ENCODE results near the gene PTPRS. TPM values are rescaled to one million over a fixed set of nuclear protein-coding genes. Genes with fewer than 3 reads are reported as not detected.
"Not testable (repeated sequence)": the region's sequence is repeated elsewhere in the genome, so short reads cannot be mapped to it uniquely, and the experiment has no call there.

Gene PTPRS
- total RNA-seq, 1 experiment from 2014 or later, result 15.0 TPM

DNA sequence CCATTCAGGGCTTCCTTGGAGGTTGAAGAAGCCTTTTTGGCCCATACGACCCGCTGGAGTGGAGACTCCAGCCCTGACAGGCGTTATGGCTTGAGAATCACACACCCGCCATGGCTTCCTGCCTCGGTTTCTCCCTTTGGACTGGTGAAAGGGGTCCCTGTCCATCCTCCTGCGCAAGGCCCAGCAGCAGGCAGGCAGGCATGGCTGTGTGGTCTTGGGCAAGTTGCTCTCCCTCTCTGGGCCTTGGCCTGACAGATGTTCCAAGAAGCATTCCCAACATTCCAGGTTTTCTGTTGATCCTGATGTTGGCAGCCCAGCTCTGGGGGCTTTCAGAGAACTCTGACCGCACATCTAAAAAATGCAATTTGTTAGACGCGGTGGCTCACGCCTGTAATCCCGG, 8.1 kb downstream of the PTPRS start:
- Mint-ChIP-seq H3K36me3 (ENCODE audit: insufficient read depth, unreplicated experiment) (no peaks in the 10 kb centered on the region), H3K27me3 (ENCODE audit: insufficient read depth, unreplicated experiment) (peaks cover 34% of the 10 kb centered on the region), H3K27ac (ENCODE audit: low read depth, unreplicated experiment) (no peak overlapping the region), H3K4me1 (ENCODE audit: insufficient read depth, unreplicated experiment) (no peaks in the 10 kb centered on the region), H3K4me3 (ENCODE audit: unreplicated experiment) (no peak overlapping the region), H3K9me3 (ENCODE audit: unreplicated experiment) (no peaks in the 10 kb centered on the region)
- BruUV-seq (replicated peaks), result no TSS peak
- ChIA-PET POLR2A (no interaction called here), CTCF (no interaction called here)
- DNase-seq (ENCODE audit: unreplicated experiment), result no peak
- intact Hi-C loops (cut with micrococcal nuclease), result no loop called here
- TF ChIP-seq, protein P1, sequence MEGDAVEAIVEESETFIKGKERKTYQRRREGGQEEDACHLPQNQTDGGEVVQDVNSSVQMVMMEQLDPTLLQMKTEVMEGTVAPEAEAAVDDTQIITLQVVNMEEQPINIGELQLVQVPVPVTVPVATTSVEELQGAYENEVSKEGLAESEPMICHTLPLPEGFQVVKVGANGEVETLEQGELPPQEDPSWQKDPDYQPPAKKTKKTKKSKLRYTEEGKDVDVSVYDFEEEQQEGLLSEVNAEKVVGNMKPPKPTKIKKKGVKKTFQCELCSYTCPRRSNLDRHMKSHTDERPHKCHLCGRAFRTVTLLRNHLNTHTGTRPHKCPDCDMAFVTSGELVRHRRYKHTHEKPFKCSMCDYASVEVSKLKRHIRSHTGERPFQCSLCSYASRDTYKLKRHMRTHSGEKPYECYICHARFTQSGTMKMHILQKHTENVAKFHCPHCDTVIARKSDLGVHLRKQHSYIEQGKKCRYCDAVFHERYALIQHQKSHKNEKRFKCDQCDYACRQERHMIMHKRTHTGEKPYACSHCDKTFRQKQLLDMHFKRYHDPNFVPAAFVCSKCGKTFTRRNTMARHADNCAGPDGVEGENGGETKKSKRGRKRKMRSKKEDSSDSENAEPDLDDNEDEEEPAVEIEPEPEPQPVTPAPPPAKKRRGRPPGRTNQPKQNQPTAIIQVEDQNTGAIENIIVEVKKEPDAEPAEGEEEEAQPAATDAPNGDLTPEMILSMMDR (IDR thresholded peaks at IDR 0.05; ENCODE audit: unreplicated experiment), result no peak

DNA sequence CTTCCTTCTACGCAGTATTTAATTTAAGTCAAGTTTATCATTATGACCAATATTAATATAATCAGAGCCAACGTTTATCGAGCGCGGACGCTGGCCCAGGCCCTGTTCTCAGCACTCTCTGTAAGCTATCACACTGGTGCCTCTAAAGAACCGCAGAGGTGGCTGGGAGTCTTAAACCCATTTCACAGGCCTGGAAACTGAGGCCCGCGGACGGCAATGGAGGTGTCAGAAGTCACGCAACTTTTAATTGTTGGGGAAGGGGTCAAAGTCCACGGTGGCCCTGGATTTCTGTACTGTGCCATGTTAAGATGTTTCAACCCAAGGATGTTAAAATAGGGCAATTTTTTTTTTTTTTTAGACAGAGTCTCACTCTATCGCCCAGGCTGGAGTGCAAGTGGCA, 8.8 kb downstream of the PTPRS start:
- Mint-ChIP-seq H3K9me3 (ENCODE audit: unreplicated experiment) (no peaks in the 10 kb centered on the region), H3K36me3 (ENCODE audit: insufficient read depth, unreplicated experiment) (no peaks in the 10 kb centered on the region), H3K4me3 (ENCODE audit: unreplicated experiment) (no peak overlapping the region), H3K27me3 (ENCODE audit: insufficient read depth, unreplicated experiment) (peaks cover 34% of the 10 kb centered on the region), H3K4me1 (ENCODE audit: insufficient read depth, unreplicated experiment) (no peaks in the 10 kb centered on the region), H3K27ac (ENCODE audit: low read depth, unreplicated experiment) (no peak overlapping the region)
- TF ChIP-seq, protein P1 (IDR thresholded peaks at IDR 0.05; ENCODE audit: unreplicated experiment), result no peak
- no TSS peak for BruUV-seq (replicated peaks)
- intact Hi-C loops (cut with micrococcal nuclease), result no loop called here
- ChIA-PET CTCF (no interaction called here), POLR2A (no interaction called here)
- DNase-seq (ENCODE audit: unreplicated experiment), result no peak

DNA sequence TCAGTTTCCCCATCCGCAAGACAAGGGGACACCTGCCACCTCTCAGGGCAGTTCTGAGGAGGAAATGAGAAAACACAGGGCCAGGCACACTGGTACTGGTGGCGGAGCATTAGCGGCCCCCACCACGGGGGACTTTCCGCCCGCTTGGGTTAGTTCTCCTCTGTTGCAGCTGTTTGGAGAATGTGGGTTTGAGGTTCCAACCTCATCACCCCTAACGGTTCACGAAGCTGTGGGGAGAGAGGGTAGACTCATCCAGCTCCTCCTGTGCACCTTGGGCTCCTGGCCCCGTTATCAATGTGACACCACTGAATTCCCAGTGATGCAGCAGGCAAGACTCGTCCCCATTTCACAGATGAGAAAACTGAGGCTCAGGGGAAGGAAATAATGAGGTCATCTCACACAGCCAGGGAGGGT, 10.3 kb downstream of the PTPRS start:
- Mint-ChIP-seq H3K27me3 (ENCODE audit: insufficient read depth, unreplicated experiment) (peaks cover 34% of the 10 kb centered on the region), H3K27ac (ENCODE audit: low read depth, unreplicated experiment) (no peak overlapping the region), H3K36me3 (ENCODE audit: insufficient read depth, unreplicated experiment) (no peaks in the 10 kb centered on the region), H3K9me3 (ENCODE audit: unreplicated experiment) (no peaks in the 10 kb centered on the region), H3K4me3 (ENCODE audit: unreplicated experiment) (no peak overlapping the region), H3K4me1 (ENCODE audit: insufficient read depth, unreplicated experiment) (no peaks in the 10 kb centered on the region)
- ChIA-PET POLR2A (no interaction called here), CTCF (no interaction called here)
- no peak for DNase-seq (ENCODE audit: unreplicated experiment)
- BruUV-seq (replicated peaks), result no TSS peak
- TF ChIP-seq, protein P1 (IDR thresholded peaks at IDR 0.05; ENCODE audit: unreplicated experiment), result no peak
- intact Hi-C loops (cut with micrococcal nuclease), result no loop called here

DNA sequence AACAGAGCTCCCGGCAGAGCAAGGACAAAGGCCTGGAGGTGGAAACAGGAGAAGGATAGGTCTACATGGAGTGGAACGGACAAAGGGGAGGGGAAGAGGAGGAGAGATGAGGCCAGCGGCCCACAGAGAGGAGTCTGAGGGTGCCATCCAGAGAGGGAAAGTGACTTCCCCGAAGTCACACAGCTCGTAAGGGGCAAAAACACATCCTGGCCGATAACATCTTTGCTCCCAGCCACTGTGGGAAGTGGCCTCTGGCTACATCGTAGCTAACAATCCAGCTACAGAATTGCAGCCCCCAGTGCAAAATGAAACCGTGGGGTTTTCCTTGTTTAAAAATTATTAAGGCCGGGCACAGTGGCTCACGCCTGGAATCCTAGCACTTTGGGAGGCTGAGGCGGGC, 11.5 kb downstream of the PTPRS start:
- POLR2A ChIA-PET, result interaction anchor here (0.7 kb wide), 1 partner anchor 13 kb away, joined by 4 read pairs; no protein-coding TSS in a partner anchor
- no peaks in the 10 kb centered on the region for H3K9me3 Mint-ChIP-seq (ENCODE audit: unreplicated experiment)
- TF ChIP-seq, protein P1 (IDR thresholded peaks at IDR 0.05; ENCODE audit: unreplicated experiment), result no peak
- H3K27ac Mint-ChIP-seq (ENCODE audit: low read depth, unreplicated experiment), result no peak overlapping the region
- no peak for DNase-seq (ENCODE audit: unreplicated experiment)
- BruUV-seq (replicated peaks), result no TSS peak
- H3K4me1 Mint-ChIP-seq (ENCODE audit: insufficient read depth, unreplicated experiment), result no peaks in the 10 kb centered on the region
- H3K4me3 Mint-ChIP-seq (ENCODE audit: unreplicated experiment), result no peak overlapping the region
- peaks cover 35% of the 10 kb centered on the region for H3K27me3 Mint-ChIP-seq (ENCODE audit: insufficient read depth, unreplicated experiment)
- CTCF ChIA-PET, result no interaction called here
- no peaks in the 10 kb centered on the region for H3K36me3 Mint-ChIP-seq (ENCODE audit: insufficient read depth, unreplicated experiment)
- intact Hi-C loops (cut with micrococcal nuclease), result no loop called here

DNA sequence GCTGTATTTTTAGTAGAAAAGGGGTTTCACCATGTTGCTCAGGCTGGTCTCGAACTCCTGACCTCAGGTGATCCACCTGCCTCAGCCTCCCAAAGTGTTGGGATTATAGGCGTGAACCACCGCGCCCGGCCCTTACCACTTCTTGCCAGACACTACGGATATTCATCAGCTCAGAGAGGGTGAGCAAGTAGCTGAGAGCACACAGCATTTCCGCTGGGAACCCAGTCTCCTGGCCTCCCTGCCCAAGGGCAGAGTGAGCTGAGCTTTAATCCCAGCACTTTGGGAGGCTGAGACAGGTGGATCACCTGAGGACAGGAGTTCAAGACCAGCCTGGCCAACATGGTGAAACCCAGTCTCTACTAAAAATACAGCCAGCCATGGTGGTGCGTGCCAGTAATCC, 12.2 kb downstream of the PTPRS start:
- POLR2A ChIA-PET; intact Hi-C loops (cut with micrococcal nuclease): not testable (repeated sequence)
- CTCF ChIA-PET, result interaction anchor here (0.7 kb wide), 1 partner anchor 1120 kb away, joined by 3 read pairs; no protein-coding TSS in a partner anchor

More for the DNA sequence above, 12.2 kb downstream of the PTPRS start:
- peaks cover 42% of the 10 kb centered on the region for H3K27me3 Mint-ChIP-seq (ENCODE audit: insufficient read depth, unreplicated experiment)
- H3K27ac Mint-ChIP-seq (ENCODE audit: low read depth, unreplicated experiment); DNase-seq (ENCODE audit: unreplicated experiment); H3K9me3 Mint-ChIP-seq (ENCODE audit: unreplicated experiment); H3K4me3 Mint-ChIP-seq (ENCODE audit: unreplicated experiment); BruUV-seq (replicated peaks); H3K36me3 Mint-ChIP-seq (ENCODE audit: insufficient read depth, unreplicated experiment); H3K4me1 Mint-ChIP-seq (ENCODE audit: insufficient read depth, unreplicated experiment): not testable (repeated sequence)

All from MCF 10A (cell line).